ENCODE measurements around the gene CLCNKA.
"Not testable (repeated sequence)": the region's sequence is repeated elsewhere in the genome, so short reads cannot be mapped to it uniquely, and the experiment has no call there.

CLCNKA gene

DNA sequence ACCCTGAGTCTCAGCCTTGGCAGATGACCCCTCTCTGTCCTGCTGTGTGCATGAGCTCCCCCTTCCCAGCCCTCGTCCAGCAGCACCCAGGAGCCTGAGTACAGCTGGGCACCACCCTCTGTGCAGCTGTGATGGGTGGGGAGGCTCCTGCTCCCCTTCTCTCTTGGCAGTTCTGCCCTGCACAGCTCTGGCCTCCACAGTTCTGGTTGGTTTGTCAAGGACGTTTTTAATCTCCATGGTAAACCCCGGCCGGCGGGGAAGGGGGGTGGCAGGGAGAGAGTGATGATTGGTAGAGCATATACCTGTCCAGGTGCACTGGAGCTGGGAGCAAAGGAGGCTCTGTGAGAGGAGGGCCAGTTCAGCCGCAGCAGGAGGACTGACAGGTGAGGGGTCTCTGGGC, at the start of gene CLCNKA:
Gene CLCNKA (plus strand): TSS at position 356 of the 400 bp plus-strand sequence. CDS start 584 bp downstream, outside the sequence.
- no peak for DNase-seq (ENCODE audit: low read depth, low spot score)

DNA sequence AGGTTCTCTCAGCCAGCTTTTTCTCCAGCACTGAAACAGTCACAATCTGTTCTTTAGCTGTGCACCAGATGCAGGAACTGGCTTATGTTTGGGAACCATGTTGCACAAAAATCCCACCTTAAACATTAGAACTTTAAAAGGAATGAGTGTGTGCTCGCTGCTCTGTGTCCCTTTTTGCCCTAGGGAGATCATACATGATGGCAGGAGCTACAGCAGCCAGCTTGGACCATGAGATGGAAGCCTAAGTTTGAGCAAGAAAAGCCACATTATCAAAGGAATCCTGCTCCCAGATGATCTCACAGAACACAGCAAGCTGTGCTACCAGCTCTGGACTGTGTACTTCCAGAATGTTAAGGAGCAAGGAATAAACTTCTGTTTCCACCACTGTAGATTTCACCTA, 49.4 kb upstream of the CLCNKA start:
- no peak for DNase-seq (ENCODE audit: low read depth, low spot score)

DNA sequence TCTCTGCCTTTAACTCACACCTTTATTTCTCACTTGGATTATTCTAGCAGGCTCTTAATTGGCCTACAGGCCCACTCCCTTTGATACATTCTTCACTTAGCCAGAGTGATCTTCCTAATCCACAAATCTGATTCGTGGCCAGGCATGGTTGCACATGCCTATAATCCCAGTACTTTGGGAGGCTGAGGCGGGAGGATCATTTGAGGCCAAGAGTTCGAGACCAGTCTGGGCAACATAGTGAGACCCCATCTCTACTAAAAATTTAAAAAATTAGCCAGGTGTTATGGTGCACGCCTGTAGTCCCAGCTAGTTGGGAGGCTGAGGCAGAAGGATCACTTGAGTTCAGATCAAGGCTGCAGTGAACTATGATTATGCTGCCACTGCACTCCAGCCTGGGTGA, 48.1 kb upstream of the CLCNKA start:
- DNase-seq (ENCODE audit: low read depth, low spot score), result no peak

DNA sequence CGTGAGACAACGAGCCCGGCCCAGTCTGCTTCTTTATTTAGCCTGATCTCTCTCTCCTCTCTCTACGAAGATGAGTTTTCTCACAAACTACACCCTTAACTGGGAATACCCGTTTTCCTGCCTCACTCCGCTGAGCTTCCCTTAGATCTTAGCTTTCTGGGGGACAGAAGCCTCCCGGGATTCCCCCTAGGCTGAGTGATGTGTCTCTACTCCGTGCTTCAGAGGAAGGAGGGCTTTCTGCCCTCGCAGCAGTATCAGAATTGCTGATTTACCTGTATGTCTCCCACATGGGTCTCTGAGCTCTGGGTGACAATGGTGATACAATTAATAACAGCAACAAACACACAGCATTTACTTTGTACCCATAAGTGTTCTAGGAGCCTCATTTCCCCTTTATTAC, 47.0 kb upstream of the CLCNKA start:
- no peak for DNase-seq (ENCODE audit: low read depth, low spot score)

DNA sequence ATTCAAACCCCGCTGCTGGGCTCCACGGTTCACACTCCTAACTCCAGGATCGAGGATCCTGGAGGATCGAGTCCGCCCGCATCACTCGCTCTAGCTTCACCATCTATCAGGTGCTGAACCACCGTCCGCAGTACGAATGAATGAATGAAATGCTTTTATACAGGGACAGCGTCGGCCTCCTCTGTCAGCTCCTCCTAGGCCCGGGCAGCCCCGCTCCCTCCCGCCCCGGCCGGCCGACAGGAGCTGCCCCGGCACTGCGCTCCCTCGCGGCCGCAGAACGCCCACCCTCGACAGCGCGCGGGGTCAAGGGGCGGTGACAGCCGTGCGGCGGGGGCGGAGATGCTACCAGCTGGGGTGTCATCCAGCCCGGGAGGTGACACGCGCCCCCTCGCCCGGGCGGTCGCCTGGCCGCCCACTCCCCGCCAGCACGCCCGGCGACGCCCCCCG, 46.5 kb upstream of the CLCNKA start:
- DNase-seq (ENCODE audit: low read depth, low spot score), result no peak

DNA sequence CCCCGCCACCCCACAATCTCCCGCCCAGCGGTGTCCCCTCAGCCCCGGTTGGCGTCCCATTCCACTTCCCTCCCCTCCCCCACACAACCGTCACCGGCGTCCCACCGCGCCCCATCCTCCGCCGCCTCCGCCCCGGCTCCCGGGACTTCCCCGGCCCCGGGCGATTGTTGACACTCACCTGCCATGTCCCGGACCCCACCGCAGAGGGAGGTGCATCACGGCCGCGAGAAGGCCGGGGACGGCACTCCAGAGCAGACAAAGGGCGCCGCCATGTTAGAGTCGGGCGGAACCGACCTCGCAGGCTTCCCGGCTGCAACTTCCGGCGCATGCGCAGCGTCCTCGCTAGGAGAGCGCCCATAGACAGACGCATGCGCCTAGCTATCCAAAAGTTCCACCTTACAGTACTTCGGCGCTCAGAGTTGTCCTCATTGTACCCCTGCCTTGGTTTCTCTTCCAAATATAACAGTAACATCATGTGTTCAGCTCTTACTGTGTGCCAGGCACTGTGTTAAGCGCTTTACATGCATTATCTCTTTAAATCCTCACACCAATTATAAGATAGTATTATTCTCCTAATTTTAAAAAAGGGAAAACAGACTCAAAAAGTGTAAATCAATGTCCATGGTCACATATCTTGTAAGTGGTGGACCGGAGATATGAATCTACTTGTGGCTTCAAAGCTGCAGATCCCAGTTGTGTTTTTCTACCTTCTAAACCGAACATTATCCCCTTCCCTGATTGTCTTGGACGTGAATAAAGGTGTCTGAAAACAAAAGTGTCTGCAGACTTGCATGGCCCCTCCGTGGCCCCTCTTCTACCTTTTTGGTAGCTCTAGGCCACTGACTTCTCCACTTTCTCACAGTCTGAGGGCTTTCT, 45.8 kb upstream of the CLCNKA start, which contains the start of gene ZBTB17:
Gene ZBTB17 (minus strand): TSS at position 297 of the 876 bp plus-strand sequence. CDS start 27,606 bp downstream, outside the sequence.
- DNase-seq (ENCODE audit: low read depth, low spot score), result peak; percentile 64

DNA sequence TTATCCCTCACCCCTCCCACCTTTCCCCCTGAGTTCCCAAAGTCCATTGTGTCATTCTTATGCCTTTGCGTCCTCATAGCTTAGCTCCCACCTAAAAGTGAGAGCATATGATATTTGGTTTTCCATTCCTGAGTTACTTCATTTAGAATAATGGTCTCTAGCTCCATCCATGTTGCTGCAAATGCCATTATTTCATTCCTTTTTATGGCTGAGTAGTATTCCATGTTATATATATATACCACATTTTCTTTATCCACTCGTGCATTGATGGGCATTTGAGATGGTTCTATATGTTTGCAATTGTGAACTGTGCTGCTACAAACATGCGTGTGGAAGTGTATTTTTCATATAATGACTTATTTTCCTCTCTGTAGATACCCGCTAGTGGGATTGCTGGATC, 43.9 kb upstream of the CLCNKA start:
- not testable (repeated sequence) for DNase-seq (ENCODE audit: low read depth, low spot score)

DNA sequence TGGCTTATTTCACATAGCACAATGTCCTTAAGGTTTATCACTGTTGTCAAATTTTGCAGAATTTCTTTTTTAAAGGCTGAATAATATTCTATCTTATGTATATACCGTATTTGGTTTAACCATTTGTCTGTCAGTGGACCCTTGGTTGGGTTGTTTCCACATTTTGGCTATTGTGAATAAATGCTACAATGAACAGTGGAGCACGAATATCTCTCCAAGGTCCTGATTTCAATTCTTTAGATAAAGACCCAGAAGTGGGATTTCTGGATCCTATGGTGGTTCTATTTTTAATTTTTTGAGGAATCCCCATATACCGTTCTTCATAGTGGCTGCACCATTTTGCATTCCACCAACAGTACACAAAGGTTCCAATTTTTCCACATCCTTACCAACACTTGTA, 40.2 kb upstream of the CLCNKA start:
- no peak for DNase-seq (ENCODE audit: low read depth, low spot score)

DNA sequence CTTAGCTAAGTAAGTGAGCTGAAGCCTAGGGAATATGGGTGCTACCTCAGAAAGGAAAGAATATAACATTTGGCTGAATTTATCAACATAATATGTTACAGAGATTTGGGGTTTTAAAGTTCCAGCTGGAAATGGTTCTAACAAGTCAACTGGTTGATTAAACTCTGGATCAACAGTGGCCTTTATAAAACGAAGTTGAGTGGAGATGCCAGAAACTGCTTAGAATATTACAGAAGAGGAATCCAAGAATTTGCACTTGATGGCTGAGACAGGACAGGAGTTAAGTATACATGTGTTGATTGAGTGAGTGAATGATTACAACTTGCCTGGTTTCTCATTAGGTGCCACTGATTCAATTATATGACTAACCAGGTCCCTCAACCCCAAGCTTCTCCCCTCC, 38.6 kb upstream of the CLCNKA start:
- DNase-seq (ENCODE audit: low read depth, low spot score), result no peak

DNA sequence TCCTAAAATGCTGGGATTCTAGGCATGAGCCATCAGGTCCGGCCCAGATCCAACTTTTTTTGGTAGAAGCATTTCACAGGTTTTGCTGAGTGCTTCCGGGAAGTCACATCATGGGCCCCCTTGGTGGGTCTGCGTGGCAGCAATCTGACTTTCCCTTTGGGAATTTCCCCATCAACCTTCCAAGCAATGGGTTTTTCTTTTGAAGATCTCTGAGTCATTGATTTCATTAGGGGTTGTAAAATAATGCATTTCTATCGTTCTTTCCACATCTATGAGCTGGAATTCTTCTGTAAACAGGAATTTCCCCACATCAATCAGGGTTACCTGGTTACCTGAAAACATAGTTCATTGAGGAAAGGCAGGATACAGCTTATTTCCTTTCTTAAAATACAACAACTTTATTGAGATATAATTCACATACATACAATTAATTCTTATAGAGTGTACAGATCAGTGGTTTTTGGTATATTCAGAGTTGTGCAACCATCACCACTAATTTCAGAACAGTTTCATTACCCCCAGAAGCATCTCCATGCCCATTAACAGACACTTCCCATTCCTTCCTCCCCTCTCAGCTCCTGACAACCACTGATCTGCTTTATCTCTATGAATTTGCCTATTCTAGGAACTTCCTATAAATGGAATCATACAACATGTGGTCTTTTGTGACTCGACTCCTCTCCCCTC, 36.1 kb upstream of the CLCNKA start:
- DNase-seq (ENCODE audit: low read depth, low spot score), result no peak

DNA sequence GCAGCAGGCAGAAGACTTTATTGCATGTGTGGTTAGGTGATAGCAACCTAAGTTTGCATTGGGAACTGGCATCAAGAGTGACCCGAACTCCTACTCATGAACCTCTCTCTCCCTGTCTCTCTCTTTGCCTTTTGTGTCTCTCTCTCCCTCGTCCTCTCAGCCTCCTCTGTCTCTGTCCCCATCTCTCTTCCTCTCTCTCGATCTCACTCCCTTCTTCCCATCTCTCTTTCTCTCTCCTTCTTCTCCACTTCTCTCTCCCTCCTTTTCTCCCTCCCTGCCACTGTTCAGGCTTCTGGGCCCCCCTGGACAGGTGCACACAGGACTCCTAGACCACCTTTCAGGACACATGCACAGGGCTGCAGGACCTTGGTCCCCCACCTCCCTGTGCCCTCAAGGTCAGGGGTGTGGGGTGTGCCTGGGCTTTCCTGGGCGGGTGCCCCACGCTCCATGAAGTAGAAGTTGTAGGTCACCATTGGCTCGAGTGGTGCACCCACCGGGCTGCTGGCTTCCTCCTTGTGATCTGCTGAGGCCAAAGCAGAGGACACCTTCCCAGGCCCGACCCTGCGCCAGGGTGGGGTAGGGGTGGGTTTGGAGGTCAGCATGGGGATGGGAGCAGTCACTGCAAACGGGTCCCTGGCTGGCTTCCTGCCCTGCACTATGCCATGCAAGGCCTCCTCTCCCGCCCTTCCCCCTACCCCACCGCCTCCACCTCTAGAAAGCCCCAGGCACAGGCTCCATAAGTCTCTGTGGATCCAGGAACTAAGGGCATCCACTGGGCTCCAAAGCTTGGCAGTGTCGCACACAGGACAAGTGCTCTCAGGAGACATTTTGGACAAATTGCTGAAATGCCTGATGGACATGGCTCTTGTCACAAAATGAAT, 32.7 kb upstream of the CLCNKA start:
- no peak for DNase-seq (ENCODE audit: low read depth, low spot score)

DNA sequence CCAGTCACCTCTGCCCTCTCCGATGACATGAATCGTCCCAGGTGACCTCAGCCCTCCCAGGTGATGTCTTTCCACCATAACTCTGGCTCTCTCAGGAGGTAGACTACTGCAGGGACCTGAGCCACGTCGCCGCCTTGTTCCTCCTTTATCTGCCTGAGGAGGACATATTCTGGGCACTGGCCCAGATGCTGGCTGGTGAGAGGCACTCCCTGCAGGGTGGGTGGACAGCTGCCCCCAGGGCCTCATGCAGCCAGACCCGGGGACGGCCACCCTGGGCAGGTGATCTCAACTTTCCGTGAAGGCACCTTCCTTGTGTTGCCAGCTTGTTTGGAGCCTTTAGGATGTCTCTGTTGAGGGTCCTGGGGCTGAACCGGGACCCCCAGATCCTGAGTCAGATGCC, 32.1 kb upstream of the CLCNKA start:
- no peak for DNase-seq (ENCODE audit: low read depth, low spot score)

DNA sequence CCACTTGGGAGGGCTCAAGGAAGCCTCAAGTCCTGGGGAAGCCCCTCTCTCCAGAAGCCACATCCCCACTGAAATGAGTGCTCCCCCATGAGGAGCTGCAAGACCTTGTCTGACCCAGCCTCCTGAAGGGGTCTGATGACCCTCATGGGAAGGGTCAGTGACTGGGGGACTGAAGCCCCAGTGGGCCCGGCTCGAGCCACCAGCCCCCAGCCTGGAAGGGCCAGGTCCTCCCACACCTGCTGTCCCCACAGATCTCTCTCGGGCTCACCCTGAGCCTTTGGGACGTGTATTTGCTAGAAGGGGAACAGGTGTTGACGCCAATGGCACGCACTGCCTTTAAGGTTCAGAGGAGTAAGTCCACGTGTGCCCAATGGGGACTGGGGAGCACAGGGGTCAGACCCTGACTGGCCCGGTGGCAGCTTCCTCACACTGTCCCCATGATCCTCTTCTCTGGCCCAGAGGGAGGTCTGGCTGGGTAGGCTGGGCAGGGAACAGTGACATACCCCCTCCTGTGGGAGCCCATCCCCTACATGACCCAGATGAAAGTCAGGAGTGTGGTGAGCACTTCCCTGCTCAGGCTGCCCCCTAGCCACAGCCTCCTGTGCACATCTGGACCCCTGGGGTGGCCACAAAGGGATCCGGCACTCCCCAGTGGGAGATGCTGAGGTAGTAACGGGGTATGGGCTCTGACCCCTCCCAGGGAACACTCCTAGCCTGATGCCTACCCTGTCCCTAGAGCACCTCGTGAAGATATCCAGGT, 30.2 kb upstream of the CLCNKA start:
- DNase-seq (ENCODE audit: low read depth, low spot score), result no peak

DNA sequence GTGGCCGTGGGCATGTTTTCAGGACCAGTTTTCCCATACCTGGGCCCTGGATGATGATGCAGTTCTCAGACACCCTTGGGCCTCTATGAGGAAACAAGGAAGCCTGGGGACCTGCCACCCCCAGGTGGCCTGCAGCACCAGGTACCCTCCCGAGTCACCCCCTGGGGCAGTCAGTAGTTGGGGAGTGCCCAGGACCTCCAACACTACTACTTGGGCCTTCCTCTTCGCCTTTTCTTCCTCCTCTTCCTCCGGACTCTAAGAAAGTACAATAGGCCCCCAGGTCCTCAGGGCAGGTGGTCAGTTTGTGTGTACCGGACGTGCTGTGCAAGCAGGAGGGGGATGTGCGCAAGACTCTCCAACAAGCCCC, 29.7 kb upstream of the CLCNKA start:
- DNase-seq (ENCODE audit: low read depth, low spot score), result no peak

DNA sequence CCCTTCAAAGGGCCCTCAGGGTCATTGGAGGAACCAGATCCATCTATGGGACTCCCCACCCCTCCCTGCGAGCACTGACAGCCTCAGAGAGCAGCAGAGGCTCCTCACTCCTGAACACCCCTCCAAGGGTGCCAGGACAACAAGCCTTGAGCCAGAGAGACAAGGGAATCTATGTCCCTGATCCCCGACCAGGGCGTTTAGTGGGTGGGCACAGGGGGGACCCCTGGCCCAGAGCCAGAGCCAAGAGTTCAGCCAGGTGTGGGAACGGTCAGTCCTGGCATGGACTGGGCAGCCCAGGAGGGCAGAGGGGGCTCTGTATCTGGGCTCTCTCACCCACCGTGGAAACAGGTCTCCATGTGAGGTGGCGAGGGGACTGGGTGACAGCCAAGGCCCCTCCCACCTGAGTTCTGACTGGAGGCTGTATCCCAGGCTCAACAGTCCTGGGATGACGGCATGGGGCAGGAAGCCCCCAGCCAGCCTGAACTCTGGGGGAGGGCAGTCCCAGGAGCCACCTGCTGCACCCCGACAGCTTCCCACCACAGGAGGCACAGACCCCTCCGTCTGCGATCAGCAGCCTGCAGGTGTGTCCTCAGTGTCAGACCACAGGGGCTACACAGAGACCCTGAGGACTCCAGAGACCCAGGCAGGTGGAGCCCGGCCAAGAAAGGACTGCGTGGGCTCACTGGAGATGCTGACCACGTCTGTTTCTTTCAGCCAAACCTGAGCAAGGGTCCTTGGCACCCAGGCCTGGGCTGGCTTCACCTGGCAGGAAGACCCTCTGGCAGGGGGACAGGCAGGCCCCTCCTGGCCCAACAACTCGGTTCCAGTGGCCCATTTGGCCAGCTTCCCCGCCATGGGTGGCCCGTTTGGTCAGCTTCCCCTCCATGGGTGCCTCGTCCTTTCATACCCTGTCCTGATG, 29.0 kb upstream of the CLCNKA start:
- DNase-seq (ENCODE audit: low read depth, low spot score), result no peak

DNA sequence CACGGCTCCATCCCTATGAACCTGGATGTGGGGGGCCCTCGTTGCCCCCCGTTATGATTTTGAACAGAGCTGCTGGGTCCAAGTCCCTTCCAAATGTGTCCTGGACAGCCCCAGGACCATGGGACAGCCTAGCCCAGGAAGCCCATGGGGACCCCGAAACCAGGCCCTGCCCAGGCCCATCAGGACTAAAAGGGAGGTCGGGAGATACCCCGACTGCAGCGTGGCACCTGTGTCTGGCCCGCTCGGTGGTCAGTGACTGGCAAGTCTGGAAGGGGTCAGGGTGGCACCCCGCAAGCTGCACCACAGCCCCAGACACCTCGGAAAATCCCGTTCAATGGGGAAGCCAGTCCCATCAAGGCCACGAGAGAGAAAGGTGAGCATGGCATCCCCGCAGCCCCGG, 28.2 kb upstream of the CLCNKA start:
- DNase-seq (ENCODE audit: low read depth, low spot score), result no peak

DNA sequence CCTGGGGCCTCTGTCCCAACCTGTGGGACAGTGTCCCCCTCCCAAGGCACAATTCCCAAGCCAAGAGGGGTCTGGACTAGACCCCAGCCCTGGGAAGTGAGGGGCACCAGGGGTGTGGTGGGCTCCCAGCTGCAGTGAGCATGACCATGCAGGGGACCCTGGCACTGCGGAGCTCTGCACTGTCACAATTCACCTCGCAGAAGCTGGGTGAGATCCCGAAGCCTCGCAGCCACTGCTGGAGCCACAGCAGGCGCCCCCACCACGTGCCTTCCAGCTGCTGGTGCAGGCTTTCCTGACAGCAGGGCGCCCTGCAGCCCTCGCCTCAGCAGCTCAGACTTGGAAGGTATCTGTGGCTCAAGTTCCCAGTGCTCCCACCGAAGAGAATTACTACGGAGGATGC, 27.8 kb upstream of the CLCNKA start:
- DNase-seq (ENCODE audit: low read depth, low spot score), result no peak

DNA sequence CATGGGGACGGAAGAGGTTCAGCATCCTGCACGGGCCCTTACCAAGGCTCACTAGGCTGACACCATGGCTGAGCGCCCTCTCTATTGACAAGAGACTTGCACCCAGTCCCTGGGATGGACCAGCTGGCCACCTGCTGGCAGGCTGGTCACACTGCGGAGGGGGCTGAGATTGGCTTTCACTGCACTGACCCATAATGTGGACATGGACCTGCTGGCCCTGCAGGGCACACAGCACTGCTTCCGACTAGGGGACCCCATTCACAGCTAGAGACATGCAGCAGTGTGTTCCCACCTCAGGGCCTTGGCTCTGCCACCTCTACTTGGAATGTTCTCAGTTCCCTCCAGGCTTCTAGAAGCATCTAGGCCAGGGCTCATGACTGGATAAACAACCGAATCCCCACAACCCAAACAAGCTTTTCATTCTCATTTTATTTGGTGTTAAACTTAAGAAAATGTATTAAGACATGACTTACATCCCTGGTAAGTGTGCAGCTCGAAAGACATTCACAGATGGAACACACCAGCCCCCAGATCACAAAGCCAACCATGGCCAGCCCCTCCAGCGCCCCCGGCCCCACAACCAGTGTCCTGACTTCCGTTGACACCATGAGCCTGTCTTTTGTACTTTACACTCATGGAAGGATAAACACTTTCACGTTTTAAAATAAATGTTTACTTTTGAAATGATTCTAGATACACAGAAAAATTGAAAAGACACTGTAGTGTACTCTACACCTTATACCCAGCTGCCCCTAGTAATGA, 27.1 kb upstream of the CLCNKA start:
- DNase-seq (ENCODE audit: low read depth, low spot score), result no peak

DNA sequence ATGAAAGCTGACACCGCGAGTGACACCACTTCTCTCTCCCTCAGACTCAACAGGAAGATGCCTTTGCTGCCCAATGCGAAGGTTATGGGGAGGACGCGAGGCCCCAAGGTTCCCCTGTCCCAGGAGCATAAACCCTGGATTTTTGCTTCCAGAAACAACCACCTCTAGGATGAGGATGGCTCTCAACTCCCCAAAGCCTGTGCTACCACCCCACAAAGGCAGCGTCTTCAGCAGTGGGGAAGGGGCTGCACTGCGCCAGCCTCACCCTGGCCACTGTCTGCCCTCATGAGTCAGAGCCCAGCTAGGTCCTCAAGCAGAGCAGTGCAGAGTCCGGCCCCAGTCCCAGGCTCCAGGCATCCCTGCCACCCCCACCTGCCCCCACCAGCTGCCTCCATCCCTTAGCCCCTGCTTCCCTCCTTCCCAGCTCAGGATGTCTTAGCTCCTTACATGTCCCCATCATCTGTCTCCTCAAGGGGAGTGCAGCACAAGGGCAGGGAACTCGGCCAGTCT, 24.7 kb upstream of the CLCNKA start:
- DNase-seq (ENCODE audit: low read depth, low spot score), result no peak

All from brain pericyte (primary cell).